ENCODE results near the gene SNX17. TPM values are rescaled to one million over a fixed set of nuclear protein-coding genes. Genes with fewer than 3 reads are reported as not detected.
"Not testable (repeated sequence)": the region's sequence is repeated elsewhere in the genome, so short reads cannot be mapped to it uniquely, and the experiment has no call there.

SNX17 gene
- total RNA-seq, 4 donors from 2014 or later = 109 to 148 (median 130) TPM

GRCh38 chr2:27421660-27422250 lies 51.3 kb downstream of the SNX17 start:
- DNase-seq = no peak
- TF ChIP-seq POLR2A (IDR thresholded peaks at IDR 0.05) (no peak), CTCF (IDR thresholded peaks at IDR 0.05) (no peak)
- intact Hi-C loops (cut with DNase I) = no loop called here
- H3K36me3 ChIP-seq = no peaks in the 10 kb centered on the region
- H3K27me3 ChIP-seq = no peaks in the 10 kb centered on the region
- no peaks in the 10 kb centered on the region for H3K9me3 ChIP-seq
- 88 to 89% methylated on average over 4 of the region's 4 CpGs for WGBS, 2 donors
- H3K27ac ChIP-seq = no peak overlapping the region
- H3K4me1 ChIP-seq = no peaks in the 10 kb centered on the region
- no peak overlapping the region for H3K4me3 ChIP-seq (replicated peaks in 1 of 3)

- TF ChIP-seq CTCF (IDR thresholded peaks at IDR 0.05) (no peak), POLR2A (IDR thresholded peaks at IDR 0.05) (no peak)
- 94 to 97% methylated on average over 3 of the region's 3 CpGs for WGBS, 2 donors
- H3K9me3 ChIP-seq = no peaks in the 10 kb centered on the region
- intact Hi-C loops (cut with DNase I) = no loop called here
- no peaks in the 10 kb centered on the region for H3K27me3 ChIP-seq
- H3K36me3 ChIP-seq = no peaks in the 10 kb centered on the region
- no peak overlapping the region for H3K27ac ChIP-seq
- no peak overlapping the region for H3K4me3 ChIP-seq (replicated peaks in 1 of 3)
- no peak for DNase-seq
- H3K4me1 ChIP-seq = peaks cover 0 to 6% of the 10 kb centered on the region in 2 donors
Measured at GRCh38 chr2:27422958-27423357, 52.5 kb downstream of the SNX17 start.

- H3K36me3 ChIP-seq; H3K27me3 ChIP-seq; H3K27ac ChIP-seq; DNase-seq; intact Hi-C loops (cut with DNase I); H3K4me3 ChIP-seq (replicated peaks in 1 of 3); H3K9me3 ChIP-seq: not testable (repeated sequence)
- peaks cover 5 to 13% of the 10 kb centered on the region in 2 donors for H3K4me1 ChIP-seq
- WGBS, 2 donors = 92 to 93% methylated on average over 10 of the region's 10 CpGs
Measured at GRCh38 chr2:27425039-27425438, 54.6 kb downstream of the SNX17 start.

Other genes starting within 250 kb of the SNX17 start
- gene ABHD1, start 246.8 kb upstream of the SNX17 start, total RNA-seq = 1 to 10 TPM in 1 of 4 donors, under 1 TPM in 3; 0.44 to 1.1 (median 0.76) TPM
- gene PREB, start 236.0 kb upstream of the SNX17 start, total RNA-seq = 10 to 100 TPM; 52.4 to 84.0 (median 55.2) TPM
- gene PRR30, start 231.2 kb upstream of the SNX17 start, total RNA-seq = under 1 TPM in 2 of 4 donors, not detected in 2; 0.27 to 0.67 TPM
- gene TCF23, start 221.6 kb upstream of the SNX17 start, total RNA-seq = under 1 TPM in 1 of 4 donors, not detected in 3; 0.13 TPM
- gene ATRAID, start 158.6 kb upstream of the SNX17 start, total RNA-seq = 100 to 1,000 TPM; 149 to 345 (median 254) TPM
- 10 to 100 TPM; 10.9 to 34.0 (median 22.0) TPM for gene SLC5A6, start 158.3 kb upstream of the SNX17 start, total RNA-seq
- 10 to 100 TPM; 16.5 to 31.9 (median 28.2) TPM for gene CAD, start 153.2 kb upstream of the SNX17 start, total RNA-seq
- under 1 TPM; 0.33 to 0.98 (median 0.80) TPM for gene SLC30A3, start 107.6 kb upstream of the SNX17 start, total RNA-seq
- 1 to 10 TPM in 2 of 4 donors, under 1 TPM in 1, not detected in 1; 0.33 to 2.1 (median 1.1) TPM for gene DNAJC5G, start 95.2 kb upstream of the SNX17 start, total RNA-seq
- gene TRIM54, start 88.2 kb upstream of the SNX17 start, total RNA-seq = 1 to 10 TPM in 1 of 4 donors, under 1 TPM in 2, not detected in 1; 0.22 to 1.6 (median 0.54) TPM
- gene UCN, start 62.2 kb upstream of the SNX17 start, total RNA-seq = 1 to 10 TPM; 1.1 to 2.5 (median 2.0) TPM
- 100 to 1,000 TPM in 3 of 4 donors, 10 to 100 TPM in 1; 92.9 to 151 (median 116) TPM for gene MPV17, start 47.5 kb upstream of the SNX17 start, total RNA-seq
- 10 to 100 TPM; 44.7 to 86.6 (median 51.8) TPM for gene GTF3C2, start 13.9 kb upstream of the SNX17 start, total RNA-seq
- 10 to 100 TPM; 34.7 to 44.0 (median 38.6) TPM for gene EIF2B4, start 278 bp upstream of the SNX17 start, total RNA-seq
- gene ZNF513, start 10.1 kb downstream of the SNX17 start, total RNA-seq = 10 to 100 TPM in 1 of 4 donors, 1 to 10 TPM in 3; 9.1 to 14.8 (median 9.2) TPM
- 10 to 100 TPM; 55.4 to 75.2 (median 59.5) TPM for gene PPM1G, start 39.0 kb downstream of the SNX17 start, total RNA-seq
- gene NRBP1, start 58.0 kb downstream of the SNX17 start, total RNA-seq = 10 to 100 TPM; 45.2 to 68.6 (median 63.1) TPM
- gene KRTCAP3, start 71.8 kb downstream of the SNX17 start, total RNA-seq = 10 to 100 TPM in 3 of 4 donors, 1 to 10 TPM in 1; 9.2 to 40.1 (median 19.4) TPM
- 10 to 100 TPM; 30.9 to 56.8 (median 43.7) TPM for gene IFT172, start 119.1 kb downstream of the SNX17 start, total RNA-seq
- 10 to 100 TPM in 1 of 4 donors, 1 to 10 TPM in 3; 4.0 to 17.7 (median 7.1) TPM for gene FNDC4, start 124.6 kb downstream of the SNX17 start, total RNA-seq
- gene GCKR, start 126.2 kb downstream of the SNX17 start, total RNA-seq = under 1 TPM in 1 of 4 donors, not detected in 3; 0.13 TPM
- gene ZNF512, start 212.4 kb downstream of the SNX17 start, total RNA-seq = 10 to 100 TPM; 39.2 to 70.6 (median 50.3) TPM

All from thyroid gland (tissue), 4 donors.